ENCODE results near the gene DENND10. TPM values are rescaled to one million over a fixed set of nuclear protein-coding genes. Genes with fewer than 3 reads are reported as not detected.

Gene DENND10
- total RNA-seq, 5 donors from 2014 or later (not counting 1 experiment from before 2014, with no cell fraction given): 28.5 to 52.4 (median 41.7) TPM

Other genes with a start within 250 kb of the DENND10 start
- under 1 TPM; 0.08 to 0.60 (median 0.38) TPM for gene NANOS1, start 74.4 kb upstream of the DENND10 start, total RNA-seq
- 100 to 1,000 TPM; 102 to 124 (median 111) TPM for gene EIF3A, start 23.3 kb upstream of the DENND10 start, total RNA-seq
- gene SFXN4, start 61.6 kb downstream of the DENND10 start, total RNA-seq: 10 to 100 TPM; 10.4 to 19.4 (median 13.9) TPM
- gene PRDX3, start 74.7 kb downstream of the DENND10 start, total RNA-seq: 10 to 100 TPM; 15.7 to 36.2 (median 34.7) TPM
- 10 to 100 TPM; 21.7 to 36.8 (median 30.6) TPM for gene GRK5, start 103.5 kb downstream of the DENND10 start, total RNA-seq